Measurements from ENCODE around the gene SKAP1. TPM values are rescaled to one million over a fixed set of nuclear protein-coding genes. Genes with fewer than 3 reads are reported as not detected.
"Not testable (repeated sequence)": the region's sequence is repeated elsewhere in the genome, so short reads cannot be mapped to it uniquely, and the experiment has no call there.

SKAP1 gene
- total and polyA plus RNA-seq, 7 donors: 0.09 to 1.0 (median 0.42) TPM; not detected in 2

- no peak for DNase-seq
- TF ChIP-seq CTCF (IDR thresholded peaks at IDR 0.05): no peak
- ATAC-seq: no peak
- H3K4me1 ChIP-seq: no peaks in the 10 kb centered on the region
- intact Hi-C loops (cut with DNase I): loop anchor here in 1 of 2 donors (10.0 kb wide), 1 partner anchor 54 kb away; no protein-coding TSS in a partner anchor
- WGBS, 3 donors: 59 to 70% (median 67%) methylated on average over 8 of the region's 8 CpGs
- no peaks in the 10 kb centered on the region for H3K9me3 ChIP-seq
- H3K27ac ChIP-seq: no peak overlapping the region
- no peak overlapping the region for H3K4me3 ChIP-seq
- H3K27me3 ChIP-seq (ENCODE audit: insufficient read depth in 3 of 3, low read length in 2 of 3): peaks cover 0 to 14% (median 0%) of the 10 kb centered on the region in 3 donors
- no peaks in the 10 kb centered on the region for H3K36me3 ChIP-seq (ENCODE audit: insufficient read depth in 1 of 2, low read depth in 1 of 2)
Observed at GRCh38 chr17:48250949-48251348, 179.1 kb downstream of the SKAP1 start.

GRCh38 chr17:48250059-48250458, 180.0 kb downstream of the SKAP1 start:
- H3K27ac ChIP-seq; H3K36me3 ChIP-seq (ENCODE audit: insufficient read depth in 1 of 2, low read depth in 1 of 2); H3K9me3 ChIP-seq; DNase-seq; H3K4me3 ChIP-seq; ATAC-seq; H3K4me1 ChIP-seq: not testable (repeated sequence)
- intact Hi-C loops (cut with DNase I): loop anchor here in 1 of 2 donors (10.0 kb wide), 1 partner anchor 55 kb away; no protein-coding TSS in a partner anchor
- H3K27me3 ChIP-seq (ENCODE audit: insufficient read depth in 3 of 3, low read length in 2 of 3): peaks cover 0 to 14% (median 0%) of the 10 kb centered on the region in 3 donors
- 85 to 94% (median 93%) methylated on average over 5 of the region's 5 CpGs for WGBS, 3 donors

- intact Hi-C loops (cut with DNase I): no loop called here
- ATAC-seq (no peak), DNase-seq (no peak)
- 85 to 87% (median 85%) methylated on average over 3 of the region's 3 CpGs for WGBS, 3 donors
- no peaks in the 10 kb centered on the region for H3K36me3 ChIP-seq (ENCODE audit: insufficient read depth in 1 of 2, low read depth in 1 of 2)
- H3K9me3 ChIP-seq: no peaks in the 10 kb centered on the region
- no peaks in the 10 kb centered on the region for H3K4me1 ChIP-seq
- no peak overlapping the region for H3K27ac ChIP-seq
- no peak for TF ChIP-seq CTCF (IDR thresholded peaks at IDR 0.05)
- H3K4me3 ChIP-seq: no peak overlapping the region
- H3K27me3 ChIP-seq (ENCODE audit: insufficient read depth in 3 of 3, low read length in 2 of 3): peaks cover 0 to 10% (median 0%) of the 10 kb centered on the region in 3 donors
Observed at GRCh38 chr17:48247603-48248002, 182.4 kb downstream of the SKAP1 start.

GRCh38 chr17:48247038-48247437, 183.0 kb downstream of the SKAP1 start:
- 25 to 58% (median 50%) methylated on average over 1 of the region's 1 CpG for WGBS, 3 donors
- Histone ChIP-seq H3K36me3 (ENCODE audit: insufficient read depth in 1 of 2, low read depth in 1 of 2) (no peaks in the 10 kb centered on the region), H3K4me3 (no peak overlapping the region), H3K27ac (no peak overlapping the region), H3K9me3 (no peaks in the 10 kb centered on the region), H3K4me1 (no peaks in the 10 kb centered on the region), H3K27me3 (ENCODE audit: insufficient read depth in 3 of 3, low read length in 2 of 3) (peaks cover 0 to 11% (median 0%) of the 10 kb centered on the region in 3 donors)
- DNase-seq (no peak), ATAC-seq (no peak)
- intact Hi-C loops (cut with DNase I): no loop called here
- TF ChIP-seq CTCF (IDR thresholded peaks at IDR 0.05): no peak

- Histone ChIP-seq H3K4me1 (no peaks in the 10 kb centered on the region), H3K9me3 (no peaks in the 10 kb centered on the region), H3K36me3 (ENCODE audit: insufficient read depth in 1 of 2, low read depth in 1 of 2) (no peaks in the 10 kb centered on the region), H3K27me3 (ENCODE audit: insufficient read depth in 3 of 3, low read length in 2 of 3) (peaks cover 0 to 9% (median 0%) of the 10 kb centered on the region in 3 donors), H3K27ac (no peak overlapping the region), H3K4me3 (no peak overlapping the region)
- WGBS, 3 donors: 75 to 88% (median 78%) methylated on average over 2 of the region's 2 CpGs
- DNase-seq (no peak), ATAC-seq (no peak)
- TF ChIP-seq CTCF (IDR thresholded peaks at IDR 0.05): no peak
- intact Hi-C loops (cut with DNase I): no loop called here
Observed at GRCh38 chr17:48246612-48247011, 183.4 kb downstream of the SKAP1 start.

- ATAC-seq; intact Hi-C loops (cut with DNase I); DNase-seq; H3K27ac ChIP-seq; H3K27me3 ChIP-seq (ENCODE audit: insufficient read depth in 3 of 3, low read length in 2 of 3); H3K36me3 ChIP-seq (ENCODE audit: insufficient read depth in 1 of 2, low read depth in 1 of 2); H3K9me3 ChIP-seq; H3K4me3 ChIP-seq; H3K4me1 ChIP-seq: not testable (repeated sequence)
- 89 to 94% (median 90%) methylated on average over 5 of the region's 5 CpGs for WGBS, 3 donors
Observed at GRCh38 chr17:48245465-48246033, 184.5 kb downstream of the SKAP1 start.
